Measurements from ENCODE around the gene TMEM150C. TPM values are rescaled to one million over a fixed set of nuclear protein-coding genes. Genes with fewer than 3 reads are reported as not detected.

TMEM150C gene
- total RNA-seq, 2 experiments from 2014 or later = not detected

DNA sequence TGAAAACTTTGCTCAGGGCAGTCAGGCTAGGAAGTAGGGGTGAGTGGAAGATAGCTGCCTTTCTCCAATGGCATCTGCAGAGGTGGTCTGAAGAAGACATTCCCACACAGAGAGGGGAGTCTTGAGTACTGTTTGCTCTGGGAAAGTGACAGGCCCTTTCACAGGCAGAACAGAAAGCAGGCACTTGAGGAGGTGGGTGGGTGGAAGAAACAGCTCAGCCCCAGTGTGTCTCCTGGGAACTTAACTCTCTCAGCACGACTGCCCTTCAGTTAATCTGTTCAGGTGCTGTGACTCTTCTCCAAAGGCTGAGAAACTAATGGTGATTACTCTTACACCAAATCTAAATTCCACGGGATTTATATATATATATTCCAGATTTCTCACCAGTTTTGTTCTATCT lies 103.1 kb downstream of the TMEM150C start:
- DNase-seq (no peak), ATAC-seq (no peak)
- H3K9me3 Mint-ChIP-seq (ENCODE audit: insufficient read depth) = no peaks in the 10 kb centered on the region
- H3K4me1 Mint-ChIP-seq (ENCODE audit: low read depth) = no peaks in the 10 kb centered on the region
- peaks cover 65% of the 10 kb centered on the region for H3K36me3 Mint-ChIP-seq (ENCODE audit: low read depth)
- no peak overlapping the region for H3K4me3 Mint-ChIP-seq
- ChIA-PET POLR2A (no interaction called here), CTCF (interaction anchor here (0.9 kb wide), 1 partner anchor 280 kb away, joined by 5 read pairs; no protein-coding TSS in a partner anchor)
- no peaks in the 10 kb centered on the region for H3K27me3 Mint-ChIP-seq (ENCODE audit: low read depth)
- no peak overlapping the region for H3K27ac Mint-ChIP-seq

DNA sequence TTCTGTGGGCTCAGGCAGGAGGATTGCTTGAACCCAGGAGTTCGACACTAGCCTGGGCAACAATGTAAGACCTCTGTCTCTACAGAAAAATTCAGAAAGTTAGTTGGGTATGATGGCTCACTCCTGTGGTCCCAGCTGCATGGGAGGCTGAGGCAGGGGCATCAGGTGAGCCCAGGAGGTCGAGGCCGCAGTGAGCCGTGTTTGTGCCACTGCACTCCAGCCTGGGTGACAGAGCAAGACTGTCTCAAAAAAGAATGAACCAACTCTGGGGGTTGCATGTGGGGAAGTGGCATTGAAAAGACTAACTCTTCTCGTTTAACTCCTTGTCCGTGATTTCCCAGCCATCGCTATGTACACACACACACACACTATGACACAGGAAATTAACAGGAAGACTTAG lies 104.5 kb downstream of the TMEM150C start:
- Mint-ChIP-seq H3K27me3 (ENCODE audit: low read depth) (no peaks in the 10 kb centered on the region), H3K4me1 (ENCODE audit: low read depth) (no peaks in the 10 kb centered on the region), H3K27ac (no peak overlapping the region), H3K9me3 (ENCODE audit: insufficient read depth) (no peaks in the 10 kb centered on the region), H3K4me3 (no peak overlapping the region), H3K36me3 (ENCODE audit: low read depth) (peaks cover 67% of the 10 kb centered on the region)
- ATAC-seq (no peak), DNase-seq (no peak)
- CTCF ChIA-PET = no interaction called here
- POLR2A ChIA-PET = no interaction called here

DNA sequence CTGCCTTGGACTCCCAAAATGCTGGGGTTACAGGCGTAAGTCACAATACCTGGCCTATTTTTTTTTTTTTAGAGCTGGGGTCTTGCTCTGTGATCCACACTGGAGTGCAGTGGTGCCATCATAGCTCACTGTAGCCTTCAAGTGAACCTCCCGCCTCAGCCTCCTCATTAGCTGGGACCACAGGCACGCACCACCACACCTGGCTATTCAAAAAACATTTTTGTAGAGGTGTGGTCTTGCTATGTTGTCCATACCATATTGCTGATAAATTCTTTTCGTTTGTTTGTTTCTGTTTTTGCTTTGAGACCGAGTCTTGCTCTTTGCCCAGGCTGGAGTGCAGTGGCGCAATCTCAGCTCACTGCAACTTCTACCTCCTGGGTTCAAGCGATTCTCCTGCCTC lies 109.8 kb downstream of the TMEM150C start:
- no peaks in the 10 kb centered on the region for H3K9me3 Mint-ChIP-seq (ENCODE audit: insufficient read depth)
- H3K4me1 Mint-ChIP-seq (ENCODE audit: low read depth) = peaks cover 5% of the 10 kb centered on the region
- H3K4me3 Mint-ChIP-seq = no peak overlapping the region
- DNase-seq (no peak), ATAC-seq (no peak)
- H3K27me3 Mint-ChIP-seq (ENCODE audit: low read depth) = no peaks in the 10 kb centered on the region
- POLR2A ChIA-PET = no interaction called here
- CTCF ChIA-PET = interaction anchor here (2.6 kb wide), 1 partner anchor 10 kb away, joined by 11 read pairs; no protein-coding TSS in a partner anchor
- H3K27ac Mint-ChIP-seq = no peak overlapping the region
- peaks cover 72% of the 10 kb centered on the region for H3K36me3 Mint-ChIP-seq (ENCODE audit: low read depth)

DNA sequence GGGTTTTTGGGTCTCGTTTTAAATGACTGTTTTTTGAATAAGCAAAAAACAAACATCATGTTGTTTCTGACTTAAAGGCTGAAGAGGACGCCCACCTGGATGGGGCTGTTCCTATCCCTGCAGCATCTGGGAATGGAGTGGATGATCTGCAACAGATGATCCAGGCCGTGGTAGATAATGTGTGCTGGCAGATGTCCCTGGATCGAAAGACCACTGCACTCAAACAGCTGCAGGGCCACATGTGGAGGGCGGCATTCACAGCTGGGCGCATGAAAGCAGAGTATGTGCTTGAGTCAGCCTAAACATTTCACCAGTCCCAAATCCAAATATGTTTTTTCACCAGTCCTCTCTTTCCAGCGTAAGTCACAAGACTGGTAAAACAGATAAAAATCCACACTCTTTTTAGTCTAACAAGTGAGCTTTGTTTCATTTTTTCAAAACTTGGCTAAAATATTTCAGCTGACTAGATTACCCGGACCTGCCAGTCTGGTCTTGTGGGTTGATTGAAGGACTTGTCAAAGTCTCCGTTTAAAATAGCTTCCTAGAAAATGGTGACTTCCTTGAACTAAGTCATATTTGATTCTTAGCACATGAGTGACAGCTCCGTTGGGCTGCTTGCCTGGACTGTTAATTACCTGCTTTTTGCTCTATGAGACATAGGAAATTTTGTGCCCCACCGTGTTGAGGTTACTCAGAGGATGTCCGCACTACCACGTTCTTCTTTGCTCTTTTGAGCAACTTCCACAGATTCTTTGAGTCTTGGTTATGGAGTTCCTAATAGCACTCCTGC lies 110.6 kb downstream of the TMEM150C start:
- Mint-ChIP-seq H3K4me1 (ENCODE audit: low read depth) (peaks cover 5% of the 10 kb centered on the region), H3K27me3 (ENCODE audit: low read depth) (no peaks in the 10 kb centered on the region), H3K4me3 (no peak overlapping the region), H3K36me3 (ENCODE audit: low read depth) (peaks cover 67% of the 10 kb centered on the region), H3K9me3 (ENCODE audit: insufficient read depth) (no peaks in the 10 kb centered on the region), H3K27ac (no peak overlapping the region)
- DNase-seq = no peak
- no peak for ATAC-seq
- POLR2A ChIA-PET = interaction anchor here (0.6 kb wide), 1 partner anchor 23 kb away, joined by 4 read pairs; no protein-coding TSS in a partner anchor
- CTCF ChIA-PET = interaction anchor here (0.8 to 2.6 kb wide), 2 partner anchors 11 to 288 kb away, joined by 3 to 11 read pairs; no protein-coding TSS in a partner anchor

DNA sequence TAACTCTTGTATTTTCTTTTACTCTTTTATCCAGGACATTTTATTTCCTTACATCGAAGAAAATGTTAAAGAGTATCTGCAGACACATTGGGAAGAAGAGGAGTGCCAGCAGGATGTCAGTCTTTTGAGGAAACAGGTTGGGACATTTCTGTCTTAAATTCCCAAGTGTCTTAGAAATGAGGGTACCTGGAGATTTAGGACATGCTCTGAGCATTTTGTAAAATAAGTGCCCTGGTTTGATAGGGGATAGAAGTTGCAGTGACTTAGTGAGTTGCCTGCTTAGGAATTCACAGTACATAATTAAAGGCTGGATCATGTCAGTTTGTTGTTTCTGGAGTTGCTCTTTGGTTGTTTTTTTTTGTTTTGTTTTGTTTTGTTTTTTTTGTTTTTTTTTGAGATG lies 113.9 kb downstream of the TMEM150C start:
- Mint-ChIP-seq H3K36me3 (ENCODE audit: low read depth) (peaks cover 48% of the 10 kb centered on the region), H3K4me3 (no peak overlapping the region), H3K27me3 (ENCODE audit: low read depth) (no peaks in the 10 kb centered on the region), H3K9me3 (ENCODE audit: insufficient read depth) (no peaks in the 10 kb centered on the region), H3K4me1 (ENCODE audit: low read depth) (peaks cover 5% of the 10 kb centered on the region), H3K27ac (no peak overlapping the region)
- ChIA-PET CTCF (no interaction called here), POLR2A (no interaction called here)
- ATAC-seq (no peak), DNase-seq (no peak)

DNA sequence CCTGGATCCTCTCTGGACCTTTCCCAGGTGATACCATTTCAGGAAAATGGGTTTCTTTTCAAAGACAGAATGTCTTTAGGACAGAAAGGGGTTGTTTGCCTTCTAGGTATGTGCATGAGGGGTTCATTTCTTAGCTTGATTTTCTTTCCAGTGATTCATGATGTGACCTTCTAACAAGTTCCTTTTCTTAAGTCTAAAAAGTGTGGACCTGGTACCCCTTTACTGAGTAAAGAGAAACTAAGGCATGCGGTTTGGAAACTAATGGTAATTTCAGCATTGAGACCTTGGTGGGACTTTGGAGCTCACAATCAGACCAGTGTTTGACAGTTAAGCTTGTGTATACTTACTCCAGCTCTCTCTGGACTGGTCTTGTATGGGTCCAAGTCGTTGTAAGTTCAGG lies 122.7 kb downstream of the TMEM150C start:
- POLR2A ChIA-PET = interaction anchor here (1.4 to 1.9 kb wide), 2 partner anchors 10 to 65 kb away, joined by 4 to 5 read pairs; no protein-coding TSS in a partner anchor
- no peak overlapping the region for H3K27ac Mint-ChIP-seq
- H3K27me3 Mint-ChIP-seq (ENCODE audit: low read depth) = no peaks in the 10 kb centered on the region
- DNase-seq (no peak), ATAC-seq (no peak)
- no peak overlapping the region for H3K4me3 Mint-ChIP-seq
- H3K36me3 Mint-ChIP-seq (ENCODE audit: low read depth) = peaks cover 41% of the 10 kb centered on the region
- no peaks in the 10 kb centered on the region for H3K9me3 Mint-ChIP-seq (ENCODE audit: insufficient read depth)
- H3K4me1 Mint-ChIP-seq (ENCODE audit: low read depth) = peaks cover 40% of the 10 kb centered on the region
- CTCF ChIA-PET = interaction anchor here (2.2 kb wide), 1 partner anchor 10 kb away, joined by 12 read pairs; the partner anchor contains the start of gene HNRNPDL

DNA sequence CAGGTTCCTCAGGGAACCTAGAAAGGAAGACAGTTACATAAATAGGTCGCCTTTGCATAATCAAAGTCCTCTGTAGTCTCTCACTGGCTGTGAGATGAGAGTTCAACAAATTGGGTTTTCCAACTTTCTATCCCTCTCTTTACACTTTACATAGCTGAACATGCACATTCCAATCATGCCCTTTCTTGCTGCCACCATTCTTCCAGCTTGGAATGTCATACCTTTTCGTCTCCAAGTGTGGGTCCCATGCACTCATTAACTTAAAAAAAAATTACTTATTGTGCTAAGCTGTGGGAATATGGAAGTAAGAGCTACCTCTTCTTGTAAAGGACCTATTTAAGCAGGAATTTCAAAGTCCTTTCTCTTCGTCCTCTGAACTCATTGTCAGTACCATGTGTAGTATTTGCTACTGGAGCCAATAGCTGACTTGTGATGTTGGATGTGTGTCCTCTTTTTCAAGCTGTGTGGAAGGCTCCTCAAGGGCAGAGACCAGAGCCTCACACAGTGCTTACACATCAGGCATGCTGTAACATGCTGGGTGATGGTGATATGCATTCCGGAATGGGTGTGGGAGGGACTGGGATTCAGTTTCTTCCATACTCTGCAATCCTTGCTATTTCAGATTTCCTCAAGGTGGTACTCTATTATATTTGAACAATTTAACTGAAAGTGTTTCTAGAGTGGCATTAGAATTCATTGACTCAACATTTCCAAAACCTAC lies 124.3 kb downstream of the TMEM150C start:
- Mint-ChIP-seq H3K9me3 (ENCODE audit: insufficient read depth) (no peaks in the 10 kb centered on the region), H3K27ac (no peak overlapping the region), H3K27me3 (ENCODE audit: low read depth) (no peaks in the 10 kb centered on the region), H3K4me3 (no peak overlapping the region), H3K4me1 (ENCODE audit: low read depth) (peaks cover 54% of the 10 kb centered on the region), H3K36me3 (ENCODE audit: low read depth) (peaks cover 55% of the 10 kb centered on the region)
- ATAC-seq = no peak
- no peak for DNase-seq
- POLR2A ChIA-PET = no interaction called here
- CTCF ChIA-PET = no interaction called here

DNA sequence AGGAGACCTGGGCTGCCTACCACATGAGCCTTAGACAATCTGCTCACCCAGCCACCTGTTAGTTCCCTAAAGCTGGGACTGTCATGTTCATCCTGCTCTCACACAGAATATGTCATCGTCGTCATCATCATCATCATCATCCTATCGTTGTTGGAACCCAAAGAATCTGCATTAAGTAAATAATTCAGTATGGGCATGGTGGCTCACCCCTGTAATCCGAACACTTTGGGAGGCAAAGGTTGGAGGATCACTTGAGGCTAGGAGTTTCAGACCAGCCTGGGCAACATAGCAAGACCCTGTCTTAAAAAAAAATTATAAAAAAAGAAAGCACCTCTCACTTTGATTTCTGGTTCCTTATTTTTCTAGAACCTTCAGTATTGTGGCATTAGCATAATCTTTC lies 125.0 kb downstream of the TMEM150C start:
- DNase-seq (no peak), ATAC-seq (no peak)
- Mint-ChIP-seq H3K4me1 (ENCODE audit: low read depth) (peaks cover 61% of the 10 kb centered on the region), H3K27me3 (ENCODE audit: low read depth) (no peaks in the 10 kb centered on the region), H3K36me3 (ENCODE audit: low read depth) (peaks cover 56% of the 10 kb centered on the region), H3K9me3 (ENCODE audit: insufficient read depth) (no peaks in the 10 kb centered on the region), H3K4me3 (no peak overlapping the region), H3K27ac (peak overlapping the region; percentile 34)
- ChIA-PET POLR2A (no interaction called here), CTCF (no interaction called here)

DNA sequence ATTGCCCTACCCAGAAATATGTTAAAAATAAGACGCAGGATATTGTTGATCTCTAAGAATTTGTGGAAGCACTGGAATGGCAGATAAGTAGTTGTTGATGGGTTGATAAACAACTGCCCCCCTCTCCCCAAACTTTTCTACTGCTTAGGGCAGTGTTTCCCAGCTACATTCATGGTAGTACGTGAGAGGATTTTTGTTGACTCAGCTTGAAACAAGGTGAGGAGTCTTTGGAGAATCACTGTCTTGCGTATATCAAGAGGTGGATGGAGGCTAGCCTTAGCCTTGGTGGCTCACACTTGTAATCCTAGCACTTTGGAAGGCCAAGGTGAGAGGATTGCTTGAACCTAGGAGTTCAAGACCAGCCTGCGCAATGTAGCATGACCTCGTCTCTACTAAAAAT lies 125.7 kb downstream of the TMEM150C start:
- CTCF ChIA-PET = interaction anchor here (0.6 kb wide), 1 partner anchor 25 kb away, joined by 3 read pairs; no protein-coding TSS in a partner anchor
- POLR2A ChIA-PET = no interaction called here
- peaks cover 53% of the 10 kb centered on the region for H3K36me3 Mint-ChIP-seq (ENCODE audit: low read depth)
- no peak overlapping the region for H3K27ac Mint-ChIP-seq
- DNase-seq = no peak
- H3K9me3 Mint-ChIP-seq (ENCODE audit: insufficient read depth) = no peaks in the 10 kb centered on the region
- ATAC-seq = no peak
- H3K4me1 Mint-ChIP-seq (ENCODE audit: low read depth) = peaks cover 61% of the 10 kb centered on the region
- H3K27me3 Mint-ChIP-seq (ENCODE audit: low read depth) = no peaks in the 10 kb centered on the region
- no peak overlapping the region for H3K4me3 Mint-ChIP-seq

DNA sequence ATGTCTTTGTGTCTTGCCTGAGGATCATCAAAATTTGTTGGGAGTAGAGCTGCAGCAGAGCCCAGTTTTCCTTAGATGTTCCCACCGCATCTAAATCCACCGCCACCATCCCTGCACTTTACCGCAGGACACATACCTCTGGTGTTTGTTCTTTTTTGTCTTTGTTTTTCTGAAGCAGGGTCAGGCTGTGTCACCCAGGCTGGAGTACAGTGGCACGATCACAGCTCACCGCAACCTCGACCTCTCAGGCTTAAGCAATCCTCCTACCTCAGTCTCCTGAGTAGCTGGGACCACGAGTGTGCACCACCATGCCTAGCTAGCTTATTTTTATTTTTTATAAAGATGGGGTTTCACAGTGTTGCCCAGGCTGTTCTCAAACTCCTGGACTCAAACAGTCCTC lies 126.8 kb downstream of the TMEM150C start:
- no peak overlapping the region for H3K27ac Mint-ChIP-seq
- H3K27me3 Mint-ChIP-seq (ENCODE audit: low read depth) = no peaks in the 10 kb centered on the region
- peaks cover 56% of the 10 kb centered on the region for H3K4me1 Mint-ChIP-seq (ENCODE audit: low read depth)
- no peaks in the 10 kb centered on the region for H3K9me3 Mint-ChIP-seq (ENCODE audit: insufficient read depth)
- peaks cover 55% of the 10 kb centered on the region for H3K36me3 Mint-ChIP-seq (ENCODE audit: low read depth)
- POLR2A ChIA-PET = interaction anchor here (1.0 kb wide), 1 partner anchor 14 kb away, joined by 3 read pairs; no protein-coding TSS in a partner anchor
- no peak for DNase-seq
- CTCF ChIA-PET = no interaction called here
- H3K4me3 Mint-ChIP-seq = no peak overlapping the region
- no peak for ATAC-seq

DNA sequence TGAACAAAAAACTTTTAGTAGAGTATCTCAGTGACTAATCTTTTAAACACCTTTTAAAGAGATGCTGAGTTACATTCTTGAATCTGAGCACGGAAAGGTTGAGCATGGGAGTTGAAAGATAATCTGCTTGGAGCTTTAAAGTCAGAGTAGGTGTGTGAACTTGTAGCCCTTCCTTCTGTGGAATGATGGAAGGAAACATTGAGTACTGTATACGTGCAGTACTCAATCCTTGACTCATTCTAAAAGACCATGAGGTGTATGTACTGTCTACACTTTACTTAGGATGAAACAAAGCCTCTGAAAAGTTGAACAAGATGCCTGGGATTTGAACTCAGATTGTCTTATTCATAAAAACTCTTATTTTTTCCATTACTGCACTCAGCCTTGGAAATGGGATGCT lies 128.0 kb downstream of the TMEM150C start:
- ChIA-PET POLR2A (no interaction called here), CTCF (no interaction called here)
- Mint-ChIP-seq H3K36me3 (ENCODE audit: low read depth) (peaks cover 55% of the 10 kb centered on the region), H3K4me1 (ENCODE audit: low read depth) (peaks cover 47% of the 10 kb centered on the region), H3K9me3 (ENCODE audit: insufficient read depth) (no peaks in the 10 kb centered on the region), H3K27ac (peak overlapping the region; percentile 18), H3K4me3 (no peak overlapping the region), H3K27me3 (ENCODE audit: low read depth) (no peaks in the 10 kb centered on the region)
- no peak for DNase-seq
- ATAC-seq = no peak

Measured in activated CD8-positive, alpha-beta T cell treated with anti-CD3 and anti-CD28 coated beads, Interleukin-2, amount 10 ng/mL, durations not matched to agents 7 days and 5 days (primary cell).